CD4-positive, alpha-beta T cell treated with Interferon gamma for 1 hour (primary cell): ENCODE results near the gene CCDC51.
A peak's percentile ranks its signal among the peaks of the same experiment; 100 is the strongest.

Experiments
- DNase-seq: peaks from one replicate; pipeline ENCODE4 v3.0.0-alpha.2; 2020

CCDC51 gene

GRCh38 chr3:48432411-48433371 is 7.2 kb downstream of the CCDC51 start:
- DNase-seq, result no peak

- DNase-seq, result no peak
Observed at GRCh38 chr3:48431224-48432029, 8.5 kb downstream of the CCDC51 start.

DNA sequence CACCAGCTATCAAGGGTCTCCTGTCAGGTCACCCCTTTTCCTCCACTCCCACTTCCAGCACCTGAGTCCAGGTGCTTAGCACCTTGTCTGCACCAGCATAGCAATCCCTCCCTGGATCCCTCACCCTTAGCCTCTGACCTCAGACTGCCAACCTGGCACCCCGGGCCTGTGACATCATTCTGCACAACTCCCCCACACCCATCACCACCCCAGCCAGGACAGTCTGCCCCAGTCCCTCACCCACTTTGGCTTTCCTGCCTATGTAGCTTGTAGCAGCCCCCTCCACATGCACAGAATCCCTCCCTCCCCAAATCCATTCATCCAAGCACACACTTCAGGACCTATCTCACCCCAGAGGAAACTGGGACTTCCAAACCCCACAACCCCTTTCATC is 9.2 kb downstream of the CCDC51 start:
- DNase-seq, result no peak

DNA sequence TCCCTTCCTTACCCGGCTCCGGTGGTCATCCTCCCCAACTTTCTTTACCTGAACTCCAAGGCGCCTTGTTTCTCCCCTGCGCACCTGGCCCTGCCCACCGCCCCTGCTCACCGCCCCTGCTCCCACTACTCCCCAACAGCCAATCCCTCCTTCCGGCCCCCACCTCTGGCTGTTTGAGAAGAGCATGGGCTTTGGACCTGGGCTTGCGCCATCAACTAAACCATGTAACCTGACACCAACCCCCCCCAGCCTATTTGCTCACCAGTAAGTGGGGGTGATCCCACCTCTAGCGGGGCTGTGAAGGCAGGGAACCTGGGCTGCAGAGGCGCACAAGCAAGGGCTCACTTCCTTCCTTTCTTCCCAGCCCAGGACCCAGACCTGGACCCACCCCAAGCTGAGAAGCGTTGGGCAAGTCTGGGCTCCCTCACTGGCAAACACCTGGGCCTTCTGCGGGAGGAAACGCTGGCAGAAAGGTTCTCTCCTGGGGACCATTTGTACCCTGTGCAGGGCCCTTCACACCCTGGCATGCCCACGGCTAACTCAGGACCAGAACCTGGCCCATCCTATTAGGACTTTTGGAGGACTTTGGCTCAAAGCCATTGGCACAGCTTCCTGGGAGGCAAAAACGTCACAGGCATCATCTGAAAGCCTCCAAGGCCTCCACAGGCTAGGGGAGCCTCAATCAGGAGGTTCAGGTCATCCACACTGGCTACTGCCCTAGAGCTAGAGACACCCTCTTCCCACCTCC is 9.8 kb downstream of the CCDC51 start, which contains the start of gene PLXNB1:
Gene PLXNB1, minus strand, starts transcription at position 127 of the 748 bp plus-strand sequence. CDS start 5,475 bp downstream, outside the sequence.
- DNase-seq, result no peak

DNA sequence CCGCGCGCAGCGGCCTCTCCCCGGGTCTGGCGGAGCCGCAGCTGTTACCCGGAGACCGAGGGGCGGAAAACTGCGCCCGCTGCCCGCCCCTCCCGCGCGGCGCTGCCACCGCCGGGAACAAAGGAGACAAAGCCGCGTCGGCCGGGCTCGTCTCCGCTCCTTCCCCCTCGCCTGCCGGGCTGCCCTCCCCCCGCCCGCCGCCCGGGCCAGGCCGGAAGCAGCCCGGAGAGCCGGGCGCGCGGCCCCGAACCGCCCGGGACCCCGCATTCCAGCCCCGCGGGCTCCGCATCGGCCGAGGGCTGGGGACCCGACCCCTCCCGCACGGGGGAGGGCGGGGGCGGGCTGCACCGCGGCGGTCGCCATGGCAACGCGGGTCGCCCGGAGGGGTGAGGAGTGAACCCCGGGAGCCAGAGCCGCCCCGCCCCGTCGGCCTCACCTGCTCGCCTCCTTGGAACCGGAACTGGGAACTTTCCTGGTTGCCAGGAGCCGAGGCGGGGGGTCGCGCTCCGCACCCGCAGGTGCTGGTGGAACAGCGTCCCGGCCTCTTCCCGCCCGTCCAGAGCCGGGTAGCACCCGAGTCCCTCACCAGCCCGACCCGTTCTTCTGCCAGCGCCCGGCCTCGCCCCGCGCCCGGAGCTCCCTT is 10.5 kb downstream of the CCDC51 start:
- peak; percentile 62 for DNase-seq

DNA sequence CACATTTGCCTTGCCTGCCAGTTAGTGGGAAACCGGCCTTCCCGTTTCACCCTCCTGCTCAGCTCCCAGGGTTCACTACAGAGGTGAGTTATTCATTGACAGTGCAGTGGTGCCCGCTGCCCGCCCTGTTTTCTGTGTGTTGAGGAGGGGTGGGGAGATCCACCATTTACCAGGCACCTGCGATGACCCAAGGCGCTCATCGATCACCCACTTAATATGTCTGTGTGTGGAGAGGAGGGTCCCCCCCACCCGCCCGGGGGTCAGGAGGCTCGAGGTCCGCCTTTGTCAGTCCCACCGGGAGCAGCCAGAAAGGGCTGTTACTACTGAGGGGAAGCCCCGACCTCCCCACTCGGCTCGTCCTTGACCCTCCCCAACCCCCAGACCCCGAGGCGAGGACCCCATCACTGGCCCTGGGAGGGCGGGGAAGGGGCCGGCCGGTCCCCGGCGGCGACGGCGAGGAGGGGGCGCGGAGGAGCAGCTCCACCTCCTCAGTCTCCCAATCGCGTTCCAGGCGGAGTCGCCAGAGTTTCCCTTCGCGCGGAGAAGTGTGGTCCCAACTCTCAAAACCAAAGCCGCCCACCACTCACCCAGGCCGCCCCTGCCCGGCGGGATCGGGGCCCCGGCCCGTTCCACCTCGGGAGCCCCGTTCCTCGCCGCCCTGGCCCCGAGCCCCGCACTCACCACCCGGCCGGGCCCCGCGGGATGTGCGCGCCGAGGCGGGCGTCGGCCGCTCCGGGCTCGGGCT is 11.2 kb downstream of the CCDC51 start:
- DNase-seq, result no peak

GRCh38 chr3:48428088-48428571 is 11.8 kb downstream of the CCDC51 start:
- DNase-seq, result no peak

DNA sequence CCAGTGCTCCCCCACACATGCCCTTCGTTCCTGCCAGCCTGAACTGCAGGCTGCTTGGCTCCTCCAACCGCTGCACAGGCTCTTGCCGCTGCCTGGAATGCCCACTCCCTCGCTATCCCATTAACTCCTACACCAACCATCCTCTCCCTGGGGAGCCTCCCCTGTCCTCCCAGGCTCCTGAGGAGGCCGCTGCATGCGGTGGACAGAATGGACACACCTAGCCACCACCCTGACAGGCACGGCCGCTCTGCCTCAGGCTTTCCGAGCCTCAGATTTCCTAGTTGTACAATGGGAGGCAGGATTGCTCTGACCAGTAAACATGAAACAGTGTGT is 12.3 kb downstream of the CCDC51 start:
- no peak for DNase-seq

DNA sequence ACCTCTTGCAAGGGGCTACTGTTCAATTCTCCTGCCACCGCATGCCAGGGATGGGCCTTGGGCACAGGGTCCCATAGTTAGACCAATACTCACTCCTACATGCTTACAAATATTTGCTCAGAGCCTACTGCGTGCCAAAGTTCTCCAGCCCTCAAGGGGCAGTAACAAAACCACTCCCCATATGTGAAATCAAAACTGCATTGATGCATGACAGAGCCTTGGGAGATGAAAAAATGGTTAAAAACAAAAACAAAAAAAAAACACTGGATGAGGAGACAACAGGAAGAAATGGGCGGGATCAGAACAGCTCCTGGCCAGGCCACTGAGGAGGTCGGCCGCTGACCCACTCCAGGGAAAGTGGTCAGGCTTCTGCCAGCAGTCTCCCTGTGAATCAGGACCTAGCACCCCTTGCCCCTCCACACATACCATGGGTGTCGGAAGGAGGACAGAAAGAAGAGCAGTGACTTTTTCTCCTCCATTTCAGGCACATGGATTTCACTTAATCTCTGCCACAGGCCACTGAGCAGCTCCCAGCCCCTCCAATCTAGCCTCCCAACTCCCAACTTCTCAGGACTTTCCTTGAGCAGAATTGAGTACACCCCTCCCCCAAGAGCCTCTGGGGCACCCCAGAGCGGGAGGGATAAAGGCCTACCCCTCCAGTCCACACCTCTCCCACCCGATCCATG is 12.8 kb downstream of the CCDC51 start:
- no peak for DNase-seq

- DNase-seq, result no peak
Observed at GRCh38 chr3:48426401-48426909, 13.5 kb downstream of the CCDC51 start.

DNA sequence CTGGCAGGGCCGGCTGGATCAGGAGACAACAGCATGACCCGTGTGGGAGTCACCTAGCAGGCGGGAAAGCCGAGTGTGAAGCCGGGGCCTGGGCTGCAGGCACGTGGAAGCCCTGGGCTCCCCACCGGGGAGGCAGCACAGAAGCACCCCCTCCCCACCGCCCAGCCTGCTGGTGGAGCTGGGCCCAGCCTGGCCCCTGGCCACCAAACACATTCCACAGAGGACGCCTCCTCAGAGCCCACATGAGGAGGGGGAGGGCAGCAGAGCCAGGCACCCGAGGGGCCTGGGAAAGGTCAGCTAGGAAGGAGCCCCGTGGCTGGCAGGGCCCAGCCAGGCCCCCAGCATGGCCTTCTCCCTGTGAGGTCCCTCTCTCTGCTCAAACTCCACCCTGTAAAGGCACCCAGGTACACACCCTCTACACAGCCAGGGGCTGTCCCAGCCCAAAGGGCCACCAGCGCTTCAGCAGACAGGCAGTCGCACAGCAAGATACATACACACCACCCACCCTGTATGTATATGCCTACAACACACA is 14.6 kb downstream of the CCDC51 start:
- no peak for DNase-seq

- no peak for DNase-seq
Observed at GRCh38 chr3:48423883-48424695, 15.8 kb downstream of the CCDC51 start.

DNA sequence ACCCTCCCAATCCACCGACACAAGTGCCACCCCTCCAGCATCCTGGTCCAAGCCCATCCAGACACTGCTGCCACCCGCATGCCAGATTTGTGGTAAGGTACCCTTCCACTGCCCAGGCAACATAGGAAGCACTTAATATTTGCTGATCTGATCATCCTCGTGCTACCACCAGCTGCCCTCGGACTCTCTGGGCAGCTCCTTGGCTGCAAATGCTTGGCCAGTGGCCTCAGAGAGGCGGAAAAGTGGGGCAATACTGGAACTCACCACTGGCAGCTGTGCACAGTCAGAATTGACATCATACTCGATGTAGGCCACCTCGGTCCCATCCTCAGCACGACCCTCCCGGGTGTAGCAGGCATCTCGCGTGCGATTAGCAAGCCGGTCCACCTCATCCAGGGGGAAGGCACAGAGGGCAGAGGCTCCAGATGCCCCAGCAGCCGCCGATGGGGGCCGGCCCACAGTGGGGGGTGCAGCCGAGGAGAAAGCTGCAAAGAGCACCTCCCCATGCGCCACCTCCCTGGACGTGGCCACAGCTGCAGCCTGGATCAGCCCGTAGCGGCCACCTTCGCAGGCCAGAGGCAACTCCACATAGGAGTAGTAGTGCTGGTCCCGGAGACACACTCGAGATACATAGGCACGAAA is 16.6 kb downstream of the CCDC51 start:
- no peak for DNase-seq

DNA sequence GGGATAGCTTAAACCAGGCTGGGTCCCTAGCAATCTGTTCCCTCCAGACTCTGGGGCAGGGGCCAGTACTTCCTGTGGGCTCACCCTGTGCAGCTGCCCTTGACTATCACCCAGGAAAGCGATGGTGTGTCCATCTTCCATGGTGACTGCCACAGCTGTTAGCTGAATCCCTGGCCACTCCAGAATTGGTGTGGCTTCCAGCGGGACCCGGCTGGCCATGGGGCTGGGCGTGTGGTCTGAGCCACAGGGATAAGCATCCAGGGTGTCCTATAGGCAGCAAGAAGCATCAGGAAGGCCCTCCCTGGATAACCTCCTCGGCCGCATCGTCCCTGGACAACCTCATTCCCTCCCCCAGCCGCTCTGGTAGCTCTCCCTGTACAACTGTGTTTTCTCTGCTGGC is 17.2 kb downstream of the CCDC51 start:
- no peak for DNase-seq

GRCh38 chr3:48422272-48422671 is 17.6 kb downstream of the CCDC51 start:
- no peak for DNase-seq

DNA sequence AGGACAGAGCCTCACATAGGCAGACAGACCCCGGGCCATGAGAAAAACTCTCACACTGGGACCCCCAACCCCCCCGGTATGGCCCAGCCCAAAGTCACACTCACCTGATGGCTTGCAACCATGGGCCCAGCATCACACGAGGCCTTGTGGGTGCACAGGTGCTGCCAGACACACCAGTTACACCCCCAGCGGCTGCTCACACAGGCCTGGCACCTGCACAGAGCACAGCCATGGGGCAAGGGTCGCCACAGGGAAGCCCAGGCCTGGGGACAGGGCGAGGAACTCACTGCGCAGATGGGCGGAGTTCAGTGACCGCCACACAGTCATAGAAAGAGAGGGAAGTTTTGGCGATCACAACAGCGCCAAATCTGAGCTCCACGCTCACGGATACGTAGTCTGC is 19.4 kb downstream of the CCDC51 start:
- no peak for DNase-seq

DNA sequence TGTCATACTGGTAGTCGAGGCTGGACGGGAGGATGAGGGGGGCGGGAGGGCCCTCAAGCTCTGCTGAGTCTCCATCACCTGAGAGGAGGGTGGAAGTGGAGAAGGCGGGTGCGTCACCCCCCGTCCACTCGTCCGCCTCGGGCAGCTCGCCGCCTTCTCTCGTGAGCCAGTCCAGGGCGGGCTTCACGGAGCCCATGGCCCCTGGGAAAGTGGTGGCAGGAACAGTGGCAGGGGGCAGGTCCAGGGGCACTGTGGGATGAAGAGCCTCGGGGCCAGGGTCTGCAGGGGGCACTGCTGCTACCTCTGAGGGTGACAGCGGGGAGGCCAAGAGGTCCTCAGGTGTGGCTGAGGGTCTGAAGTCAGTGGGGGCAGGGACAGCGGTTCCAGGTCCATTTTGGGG is 20.3 kb downstream of the CCDC51 start:
- no peak for DNase-seq

GRCh38 chr3:48419149-48419548 is 20.8 kb downstream of the CCDC51 start:
- no peak for DNase-seq

DNA sequence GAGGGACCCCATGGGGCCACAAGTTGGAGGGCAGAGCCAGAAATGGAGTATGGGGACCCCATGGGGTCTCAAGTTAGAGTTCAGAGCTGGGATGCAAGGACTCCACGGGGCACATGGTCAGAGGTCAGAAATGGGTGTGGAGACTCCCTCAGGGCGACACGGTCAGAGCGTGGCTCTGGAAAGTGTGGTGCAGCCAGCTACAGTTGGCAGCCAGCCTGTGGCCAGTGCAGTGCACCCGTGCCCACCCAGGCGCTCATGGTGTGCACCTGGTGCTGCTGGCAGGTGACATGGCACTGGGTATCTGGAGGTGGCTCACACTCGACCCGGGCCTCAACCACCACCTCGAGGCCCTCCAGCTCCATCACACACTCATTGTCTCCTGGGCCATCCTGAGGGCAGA is 21.3 kb downstream of the CCDC51 start:
- no peak for DNase-seq
